GM18507 (cell line): ENCODE data around the gene POLE.

Experiments used
- DNase-seq: peaks from one replicate; pipeline ENCODE4 v3.0.0; 2011; ENCODE audit warnings: low read depth; ENCODE audit not compliant: insufficient read length; ENCODE audit errors: extremely low spot score
- FAIRE-seq: peaks from 2 replicates; lab custom pipeline; 2011; peaks lifted over from hg19 to GRCh38; lab: Jason Lieb, UNC

The POLE gene

GRCh38 chr12:132637811-132638210 lies 49.3 kb downstream of the POLE start:
- FAIRE-seq (no peak), DNase-seq (no peak)

DNA sequence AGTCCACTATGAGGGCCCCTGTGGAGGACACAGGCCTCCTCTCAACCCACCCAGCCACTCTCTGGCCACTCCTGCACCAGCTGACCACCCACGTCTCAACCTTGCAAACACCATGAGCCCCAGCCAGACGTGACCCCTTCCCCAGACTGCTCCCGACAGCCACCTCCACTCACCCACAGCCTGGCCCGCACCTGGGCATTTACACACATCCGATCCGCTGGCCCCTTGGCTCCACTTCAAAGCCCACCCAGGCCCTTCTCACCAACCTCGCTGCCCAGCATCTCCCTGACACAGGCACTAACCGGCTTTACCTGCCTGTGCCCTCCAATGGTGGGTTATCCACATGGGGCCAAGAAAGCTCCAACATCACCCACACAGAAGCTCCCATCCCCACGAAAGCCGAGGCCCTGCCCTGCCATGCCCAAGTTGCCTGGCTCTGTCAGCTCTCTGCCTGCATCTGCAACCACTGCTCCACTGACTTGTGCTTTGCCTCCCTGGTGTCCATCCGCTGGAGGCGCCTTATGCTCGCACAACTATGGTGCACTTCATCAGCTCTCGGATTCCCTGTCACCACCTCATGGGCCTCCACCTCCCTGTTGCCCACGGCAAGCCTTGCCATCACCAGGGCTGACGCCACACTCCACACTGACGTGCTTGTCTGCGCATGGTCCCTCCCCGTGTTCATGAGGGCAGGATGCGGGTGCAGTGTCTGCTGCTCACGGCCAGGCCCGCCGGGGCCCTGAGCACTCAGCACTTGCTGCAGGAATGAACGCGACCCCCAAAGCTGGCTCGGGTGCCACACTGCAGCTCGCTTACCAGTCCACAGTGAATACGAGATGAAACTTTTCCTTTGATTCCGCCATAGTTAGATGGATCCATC lies 51.8 kb downstream of the POLE start:
- no peak for FAIRE-seq
- no peak for DNase-seq

DNA sequence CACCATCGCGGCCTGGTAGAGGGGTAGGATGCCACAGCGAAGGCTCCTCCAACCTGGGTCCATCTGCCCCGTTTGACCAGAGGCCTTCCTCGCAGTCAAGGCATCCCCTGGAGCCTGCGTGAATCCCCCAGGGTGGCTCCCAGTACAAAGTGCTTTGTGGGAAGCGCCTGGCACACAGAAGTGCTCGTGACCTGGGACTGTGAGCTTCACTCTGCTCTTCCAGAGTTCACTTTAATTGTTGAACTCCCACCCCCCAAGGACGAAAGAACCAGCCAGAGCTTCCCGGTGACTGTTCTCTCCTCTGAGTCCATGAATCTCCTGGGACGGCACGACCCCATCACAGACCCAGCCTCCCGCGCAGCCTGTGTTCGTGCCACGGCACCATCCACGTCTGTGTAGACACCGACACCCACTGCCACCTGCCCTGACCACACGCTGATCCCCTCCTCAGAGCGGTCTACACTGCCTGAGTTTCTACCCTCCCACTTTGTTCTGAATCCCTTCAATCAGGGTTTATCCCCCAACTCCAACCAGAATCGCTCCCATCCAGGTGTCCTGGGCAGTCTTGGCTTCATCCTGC lies 52.6 kb downstream of the POLE start:
- no peak for FAIRE-seq
- DNase-seq, result no peak

- FAIRE-seq (no peak), DNase-seq (no peak)
Observed at GRCh38 chr12:132633901-132634300, 53.2 kb downstream of the POLE start.

DNA sequence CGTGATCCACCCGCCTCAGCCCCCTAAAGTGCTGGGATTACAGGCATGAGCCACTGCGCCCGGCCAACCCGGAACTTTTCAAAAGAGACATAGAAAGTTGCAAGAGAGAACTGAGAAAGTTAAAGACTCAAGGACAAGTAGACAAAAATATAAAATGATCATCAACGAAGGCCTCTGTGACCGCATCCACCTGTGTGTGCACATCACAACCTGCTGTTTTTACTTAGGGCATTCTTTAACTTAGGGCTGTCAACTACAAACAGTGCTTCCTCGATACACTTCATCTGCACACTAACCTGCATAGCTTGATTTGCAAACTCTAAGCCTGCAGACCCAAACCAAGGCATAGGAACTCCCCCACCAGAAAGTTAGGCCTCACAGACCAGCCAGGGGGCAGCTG lies 53.7 kb downstream of the POLE start:
- DNase-seq, result no peak

GRCh38 chr12:132632521-132633228 lies 54.5 kb downstream of the POLE start:
- DNase-seq, result no peak
- no peak for FAIRE-seq

More for the DNA sequence above, 53.7 kb downstream of the POLE start:
- no peak for FAIRE-seq

- FAIRE-seq, result no peak
- DNase-seq, result no peak
Observed at GRCh38 chr12:132631666-132632065, 55.5 kb downstream of the POLE start.

DNA sequence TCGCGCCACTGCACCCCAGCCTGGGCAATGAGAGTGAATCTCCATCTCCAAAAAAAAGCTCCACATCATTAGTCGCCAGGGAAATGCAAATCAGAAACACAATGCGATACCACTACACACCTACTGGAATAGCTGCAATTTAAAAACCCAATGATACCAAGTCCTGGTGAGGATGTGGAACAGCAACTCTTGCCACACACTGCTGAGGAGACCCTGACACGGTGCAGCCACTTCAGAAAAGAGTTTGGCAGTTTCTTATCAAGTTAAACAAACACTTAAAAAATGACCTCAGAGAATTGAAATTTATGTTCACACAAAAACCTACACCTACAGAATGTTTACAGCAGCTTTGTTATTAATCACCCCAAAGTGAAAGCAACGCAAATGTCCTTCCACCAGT lies 56.5 kb downstream of the POLE start:
- no peak for FAIRE-seq
- DNase-seq, result no peak

GRCh38 chr12:132629330-132629729 lies 57.8 kb downstream of the POLE start:
- no peak for FAIRE-seq
- no peak for DNase-seq

GRCh38 chr12:132625731-132626430 lies 61.3 kb downstream of the POLE start:
- no peak for FAIRE-seq
- DNase-seq, result no peak

- FAIRE-seq, result no peak
- no peak for DNase-seq
Observed at GRCh38 chr12:132624910-132625630, 62.1 kb downstream of the POLE start.

GRCh38 chr12:132624186-132624855 lies 62.8 kb downstream of the POLE start:
- FAIRE-seq, result no peak
- no peak for DNase-seq

GRCh38 chr12:132623072-132623869 lies 63.9 kb downstream of the POLE start:
- no peak for FAIRE-seq
- DNase-seq, result no peak

DNA sequence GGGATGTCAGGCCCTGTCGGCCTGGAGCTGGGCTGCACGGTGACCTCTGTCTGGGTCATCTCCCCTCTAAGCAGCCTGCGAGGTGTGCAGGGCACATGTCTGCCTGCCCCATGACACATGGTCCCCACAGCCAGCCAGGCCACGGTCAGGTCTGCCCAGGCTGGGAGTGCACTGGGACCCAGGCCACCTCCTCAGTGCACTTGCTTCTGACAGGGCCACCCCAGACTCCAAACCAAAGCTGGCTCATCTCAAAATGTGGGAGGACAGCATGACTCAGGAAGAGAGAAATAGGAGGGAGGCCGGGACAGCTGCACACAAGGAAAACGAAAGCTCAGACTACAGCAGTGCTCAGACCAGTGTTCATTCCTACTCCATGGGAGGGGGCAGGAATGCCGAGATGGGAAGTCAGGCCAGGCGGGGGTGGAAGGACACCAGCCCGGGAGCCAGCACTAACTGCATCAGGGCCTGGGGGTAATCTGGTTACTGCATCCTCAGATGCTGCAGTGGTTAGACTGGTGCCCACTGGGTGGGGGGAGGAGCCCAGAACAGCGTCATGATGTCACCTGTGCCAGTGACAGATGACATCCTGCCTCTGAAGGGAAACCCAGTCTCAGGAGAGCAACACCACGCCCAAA lies 64.6 kb downstream of the POLE start:
- DNase-seq (no peak), FAIRE-seq (no peak)

DNA sequence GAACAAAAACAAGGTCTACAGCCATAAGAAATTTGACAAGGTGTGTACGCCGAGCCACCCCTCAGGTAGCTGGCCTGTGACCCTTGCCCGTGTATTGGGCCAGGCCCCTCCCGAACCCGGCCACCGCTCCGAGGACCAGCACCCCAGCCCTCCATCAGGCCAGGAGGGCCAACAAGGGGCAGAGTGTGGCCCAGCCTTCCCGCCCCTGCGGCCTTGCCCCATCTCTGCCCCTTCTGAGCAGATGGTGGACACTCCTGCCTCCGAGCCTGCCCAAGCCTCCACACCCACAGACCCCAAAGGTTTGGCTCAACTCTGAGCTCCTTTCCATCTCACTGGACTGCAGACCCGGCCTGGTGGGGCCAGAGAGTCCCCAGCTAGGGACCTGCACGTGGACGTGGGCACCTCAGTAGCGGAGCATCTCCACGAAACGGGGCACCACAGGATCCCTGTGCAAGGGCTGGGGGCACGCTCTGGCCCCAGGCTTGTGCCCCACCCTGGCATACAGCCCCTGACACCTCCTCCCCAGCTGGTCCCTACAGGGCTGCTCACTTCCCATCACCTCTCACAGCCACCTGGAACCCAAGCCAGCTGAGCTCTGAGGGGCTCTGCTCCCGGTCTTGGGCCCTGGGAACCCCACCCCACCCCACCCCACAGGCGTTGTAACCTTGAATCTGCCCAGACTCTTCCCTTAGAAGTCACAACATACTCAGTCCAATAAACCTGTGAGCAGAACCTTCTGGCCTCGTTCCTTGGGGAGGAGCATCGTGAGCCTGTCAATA lies 65.3 kb downstream of the POLE start:
- DNase-seq (no peak), FAIRE-seq (no peak)

- DNase-seq, result no peak
Observed at GRCh38 chr12:132620899-132621656, 66.1 kb downstream of the POLE start.

More at GRCh38 chr12:132620899-132621656, 66.1 kb downstream of the POLE start:
- no peak for FAIRE-seq
